ENCODE measurements around the gene KRTAP5-2.

DNA sequence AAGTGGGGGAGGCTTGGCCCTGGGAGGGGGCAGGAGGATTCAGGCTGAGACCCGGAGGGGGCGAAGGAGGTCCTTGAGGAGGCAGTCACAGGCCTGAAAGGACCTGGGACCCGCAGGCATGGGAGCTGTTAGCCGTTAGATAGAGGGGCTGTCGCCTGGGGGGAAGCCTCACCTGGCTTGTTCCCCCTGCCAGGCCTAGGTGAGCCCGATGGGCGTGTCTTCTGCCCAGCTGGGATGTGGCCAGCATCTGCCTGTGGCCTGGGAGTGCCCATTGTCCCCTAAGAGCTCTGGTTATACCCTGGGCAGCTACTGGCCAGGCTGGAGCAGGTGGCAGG, 24.2 kb downstream of the KRTAP5-2 start:
- TF ChIP-seq, protein P1, sequence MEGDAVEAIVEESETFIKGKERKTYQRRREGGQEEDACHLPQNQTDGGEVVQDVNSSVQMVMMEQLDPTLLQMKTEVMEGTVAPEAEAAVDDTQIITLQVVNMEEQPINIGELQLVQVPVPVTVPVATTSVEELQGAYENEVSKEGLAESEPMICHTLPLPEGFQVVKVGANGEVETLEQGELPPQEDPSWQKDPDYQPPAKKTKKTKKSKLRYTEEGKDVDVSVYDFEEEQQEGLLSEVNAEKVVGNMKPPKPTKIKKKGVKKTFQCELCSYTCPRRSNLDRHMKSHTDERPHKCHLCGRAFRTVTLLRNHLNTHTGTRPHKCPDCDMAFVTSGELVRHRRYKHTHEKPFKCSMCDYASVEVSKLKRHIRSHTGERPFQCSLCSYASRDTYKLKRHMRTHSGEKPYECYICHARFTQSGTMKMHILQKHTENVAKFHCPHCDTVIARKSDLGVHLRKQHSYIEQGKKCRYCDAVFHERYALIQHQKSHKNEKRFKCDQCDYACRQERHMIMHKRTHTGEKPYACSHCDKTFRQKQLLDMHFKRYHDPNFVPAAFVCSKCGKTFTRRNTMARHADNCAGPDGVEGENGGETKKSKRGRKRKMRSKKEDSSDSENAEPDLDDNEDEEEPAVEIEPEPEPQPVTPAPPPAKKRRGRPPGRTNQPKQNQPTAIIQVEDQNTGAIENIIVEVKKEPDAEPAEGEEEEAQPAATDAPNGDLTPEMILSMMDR (IDR thresholded peaks at IDR 0.05) = no peak
- no peak for TF ChIP-seq POLR2A (IDR thresholded peaks at IDR 0.05)
